CD14-positive monocyte (primary cell): ENCODE measurements around the gene BUB1. TPM values are rescaled to one million over a fixed set of nuclear protein-coding genes. Genes with fewer than 3 reads are reported as not detected.

Experiments used
- DNase-seq, 3 donors: peaks; one replicate each; pipeline ENCODE4 v3.0.0-alpha.2; 2011 to 2022
- H2AFZ ChIP-seq: 2 replicates; pipeline ENCODE4 v1.6.0; 2012; ENCODE audit warnings: mild to moderate bottlenecking, low read depth, low read length, inconsistent platforms; ENCODE audit not compliant: insufficient read depth, poor library complexity, severe bottlenecking
- H3K27ac ChIP-seq, 2 donors: 1 replicate in 1 of 2; 2 replicates in 1 of 2; pipeline ENCODE4 v1.5.1; 2012 to 2013; ENCODE audit warnings: low read length in 2 of 2, control low read depth in 1 of 2, inconsistent platforms in 1 of 2, low read depth in 1 of 2, mild to moderate bottlenecking in 1 of 2
- H3K27me3 ChIP-seq, 2 donors: one replicate each; pipeline versions ENCODE4 v1.6.0 to v1.6.1; 2011 to 2013; ENCODE audit warnings: low read length in 2 of 2; ENCODE audit not compliant: control insufficient read depth in 2 of 2, insufficient read depth in 2 of 2
- H3K36me3 ChIP-seq, 2 donors: replicated peaks in 1 of 2; 1 replicate in 1 of 2; 2 replicates in 1 of 2; pipeline versions ENCODE4 v1.5.1 to v1.6.1; 2012 to 2013; ENCODE audit warnings: low read length in 2 of 2, control low read depth in 1 of 2, inconsistent platforms in 1 of 2, mild to moderate bottlenecking in 1 of 2; ENCODE audit not compliant: insufficient read depth in 2 of 2, control insufficient read depth in 1 of 2
- H3K4me1 ChIP-seq, 2 donors: 1 replicate in 1 of 2; 2 replicates in 1 of 2; pipeline versions ENCODE4 v1.5.1 to v1.6.1; 2012 to 2013; ENCODE audit warnings: low read length in 2 of 2, control low read depth in 1 of 2, inconsistent platforms in 1 of 2, mild to moderate bottlenecking in 1 of 2, moderate library complexity in 1 of 2; ENCODE audit not compliant: insufficient read depth in 2 of 2, control insufficient read depth in 1 of 2
- H3K4me2 ChIP-seq: replicated peaks from 2 replicates; pipeline ENCODE3; 2012; ENCODE audit warnings: low read length, moderate library complexity, mild to moderate bottlenecking; ENCODE audit not compliant: poor library complexity, severe bottlenecking; ENCODE audit errors: extremely low read depth
- H3K4me3 ChIP-seq, 3 experiments: fragments of 200-600 bp in 1 of 3; sonication (generic) in 1 of 3; replicated peaks in 1 of 3; 1 replicate in 2 of 3; 2 replicates in 1 of 3; pipeline ENCODE4 v1.5.1; 2011 to 2013; ENCODE audit warnings: low read length in 3 of 3, mild to moderate bottlenecking in 3 of 3, control low read depth in 2 of 3, low read depth in 2 of 3, inconsistent platforms in 1 of 3, moderate library complexity in 1 of 3
- H3K79me2 ChIP-seq: 2 replicates; pipeline ENCODE4 v1.6.0; 2012; ENCODE audit warnings: mild to moderate bottlenecking, control low read depth, inconsistent platforms, low read length, moderate library complexity; ENCODE audit not compliant: insufficient read depth
- H3K9ac ChIP-seq: 2 replicates; pipeline ENCODE4 v1.6.0; 2017; ENCODE audit warnings: low read length, mild to moderate bottlenecking; ENCODE audit not compliant: insufficient read depth, poor library complexity, severe bottlenecking
- H3K9me3 ChIP-seq, 2 donors: replicated peaks in 1 of 2; 1 replicate in 1 of 2; 2 replicates in 1 of 2; pipeline versions ENCODE4 v1.5.1 to v1.6.1; 2012 to 2013; ENCODE audit warnings: low read length in 2 of 2, control low read depth in 1 of 2; ENCODE audit not compliant: control insufficient read depth in 1 of 2, insufficient read depth in 1 of 2
- H4K20me1 ChIP-seq: 2 replicates; pipeline ENCODE4 v1.6.0; 2012; ENCODE audit warnings: mild to moderate bottlenecking, low read length, control low read depth, moderate library complexity; ENCODE audit not compliant: insufficient read depth
- H3K27ac Mint-ChIP-seq, 7 donors: one replicate each; pipeline ENCODE4 v1.8.0; 2020; ENCODE audit warnings: mild to moderate bottlenecking in 7 of 7, mixed read lengths in 7 of 7, moderate library complexity in 6 of 7, inconsistent platforms in 2 of 7
- H3K27me3 Mint-ChIP-seq, 3 donors: one replicate each; pipeline ENCODE4 v1.8.0; 2021 to 2022; ENCODE audit warnings: low read depth in 3 of 3, mild to moderate bottlenecking in 3 of 3, mixed read lengths in 3 of 3, moderate library complexity in 3 of 3, inconsistent platforms in 1 of 3
- H3K36me3 Mint-ChIP-seq, 2 donors: one replicate each; pipeline ENCODE4 v1.8.0; 2020; ENCODE audit warnings: mixed read lengths in 2 of 2, inconsistent platforms in 1 of 2, mild to moderate bottlenecking in 1 of 2
- H3K4me1 Mint-ChIP-seq: one replicate; pipeline ENCODE4 v1.8.0; 2020; ENCODE audit warnings: mild to moderate bottlenecking, mixed read lengths
- H3K4me3 Mint-ChIP-seq, 2 donors: one replicate each; pipeline ENCODE4 v1.8.0; 2020; ENCODE audit warnings: mild to moderate bottlenecking in 2 of 2, mixed read lengths in 2 of 2, moderate library complexity in 1 of 2
- H3K9me3 Mint-ChIP-seq, 7 donors: one replicate each; pipeline ENCODE4 v1.8.0; 2020 to 2022; ENCODE audit warnings: mixed read lengths in 7 of 7, mild to moderate bottlenecking in 6 of 7, moderate library complexity in 6 of 7, inconsistent platforms in 2 of 7
- WGBS: methylation state at CpG from one replicate; pipeline ENCODE4 v1.1.5; 2013; ENCODE audit warnings: missing lambda C conversion rate; ENCODE audit not compliant: insufficient coverage; 5-methylcytosine and 5-hydroxymethylcytosine counted together
- intact Hi-C, 2 donors: fragments of 100-400 bp; cut with micrococcal nuclease; formaldehyde crosslinking; loops; one replicate each; pipeline versions ENCODE4 v1.15.0 to v1.15.1; 2023
- polyA plus RNA-seq, 3 donors: library from polyadenylated mRNA; depleted of rRNA in 1 of 3; unstranded in 2 of 3; stranded (reverse) in 1 of 3; fragments of 300-500 nt in 2 of 3; fragments of >200 nt in 1 of 3; fragmentation: Illumina TruSeq in 2 of 3; gene quantifications; 1 replicate in 2 of 3; 2 replicates in 1 of 3; pipeline ENCODE4 v1.2.3, GENCODE V29; 2012 to 2021
- TF ChIP-seq, protein P1 (sequence below): fragments of 200-600 bp; IDR thresholded peaks from one replicate; pipeline ENCODE4 v1.8.0; 2022; ENCODE audit warnings: antibody characterized with exemption, mild to moderate bottlenecking

Gene BUB1
- polyA plus RNA-seq, 3 donors, result 0.11 to 0.30 (median 0.24) TPM

- H3K27me3 Mint-ChIP-seq, result peaks cover 0 to 2% (median 0%) of the 10 kb centered on the region in 3 donors
- peaks cover 61 to 87% of the 10 kb centered on the region in 2 donors for H3K36me3 ChIP-seq
- H3K4me1 ChIP-seq, result no peaks in the 10 kb centered on the region
- intact Hi-C loops, result no loop called here
- no peaks in the 10 kb centered on the region for H3K9me3 ChIP-seq
- no peak overlapping the region for H3K27ac ChIP-seq
- no peaks in the 10 kb centered on the region for H3K4me1 Mint-ChIP-seq
- no peaks in the 10 kb centered on the region for H3K9me3 Mint-ChIP-seq
- peaks cover 76 to 92% of the 10 kb centered on the region in 2 donors for H3K36me3 Mint-ChIP-seq
- WGBS, result 94% methylated on average over 2 of the region's 4 CpGs
- H3K27ac Mint-ChIP-seq, result peak overlapping the region in 3 of 7 donors; percentile 30 to 50 (median 35)
- H4K20me1 ChIP-seq, result no peaks in the 10 kb centered on the region
- TF ChIP-seq, protein P1, sequence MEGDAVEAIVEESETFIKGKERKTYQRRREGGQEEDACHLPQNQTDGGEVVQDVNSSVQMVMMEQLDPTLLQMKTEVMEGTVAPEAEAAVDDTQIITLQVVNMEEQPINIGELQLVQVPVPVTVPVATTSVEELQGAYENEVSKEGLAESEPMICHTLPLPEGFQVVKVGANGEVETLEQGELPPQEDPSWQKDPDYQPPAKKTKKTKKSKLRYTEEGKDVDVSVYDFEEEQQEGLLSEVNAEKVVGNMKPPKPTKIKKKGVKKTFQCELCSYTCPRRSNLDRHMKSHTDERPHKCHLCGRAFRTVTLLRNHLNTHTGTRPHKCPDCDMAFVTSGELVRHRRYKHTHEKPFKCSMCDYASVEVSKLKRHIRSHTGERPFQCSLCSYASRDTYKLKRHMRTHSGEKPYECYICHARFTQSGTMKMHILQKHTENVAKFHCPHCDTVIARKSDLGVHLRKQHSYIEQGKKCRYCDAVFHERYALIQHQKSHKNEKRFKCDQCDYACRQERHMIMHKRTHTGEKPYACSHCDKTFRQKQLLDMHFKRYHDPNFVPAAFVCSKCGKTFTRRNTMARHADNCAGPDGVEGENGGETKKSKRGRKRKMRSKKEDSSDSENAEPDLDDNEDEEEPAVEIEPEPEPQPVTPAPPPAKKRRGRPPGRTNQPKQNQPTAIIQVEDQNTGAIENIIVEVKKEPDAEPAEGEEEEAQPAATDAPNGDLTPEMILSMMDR, result no peak
- no peak overlapping the region for H3K9ac ChIP-seq
- H3K4me3 Mint-ChIP-seq, result no peak overlapping the region
- no peak for DNase-seq
- H2AFZ ChIP-seq, result no peak overlapping the region
- H3K4me2 ChIP-seq, result no peak overlapping the region
- peaks cover 1% of the 10 kb centered on the region for H3K79me2 ChIP-seq
- no peaks in the 10 kb centered on the region for H3K27me3 ChIP-seq
- H3K4me3 ChIP-seq, result no peak overlapping the region
Observed at GRCh38 chr2:110638952-110639695, 38.7 kb downstream of the BUB1 start.

DNA sequence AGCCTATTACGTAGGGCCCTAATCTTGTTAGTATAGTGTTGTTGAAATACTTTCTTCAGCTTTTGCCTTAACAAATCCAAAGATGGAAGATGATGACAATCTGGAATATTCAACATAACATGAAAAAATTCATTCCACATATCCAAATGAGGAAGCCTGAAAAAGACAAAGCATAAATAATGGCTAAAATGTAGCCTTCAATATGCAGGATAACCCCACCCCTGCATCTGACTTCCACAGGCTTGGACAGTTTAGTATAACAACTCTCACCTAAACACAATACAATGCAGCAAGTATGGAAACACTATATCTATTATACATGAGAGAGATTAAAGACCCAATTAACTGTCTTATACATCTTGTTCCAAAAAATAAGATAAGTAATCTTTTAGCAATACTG is 39.9 kb downstream of the BUB1 start:
- no peak overlapping the region for H3K27ac Mint-ChIP-seq
- no peak overlapping the region for H3K4me3 ChIP-seq
- no peaks in the 10 kb centered on the region for H3K9me3 Mint-ChIP-seq
- no peaks in the 10 kb centered on the region for H3K27me3 ChIP-seq
- no peaks in the 10 kb centered on the region for H3K4me1 Mint-ChIP-seq
- H3K79me2 ChIP-seq, result no peaks in the 10 kb centered on the region
- no peak overlapping the region for H3K4me2 ChIP-seq
- H3K27me3 Mint-ChIP-seq, result peaks cover 0 to 2% (median 0%) of the 10 kb centered on the region in 3 donors
- DNase-seq, result no peak
- no peak overlapping the region for H3K9ac ChIP-seq
- TF ChIP-seq, protein P1, result no peak
- no peak overlapping the region for H2AFZ ChIP-seq
- H3K4me1 ChIP-seq, result no peaks in the 10 kb centered on the region
- peaks cover 75 to 87% of the 10 kb centered on the region in 2 donors for H3K36me3 Mint-ChIP-seq
- peaks cover 55 to 77% of the 10 kb centered on the region in 2 donors for H3K36me3 ChIP-seq
- intact Hi-C loops, result no loop called here
- no peak overlapping the region for H3K27ac ChIP-seq
- no peaks in the 10 kb centered on the region for H3K9me3 ChIP-seq
- no peaks in the 10 kb centered on the region for H4K20me1 ChIP-seq
- no peak overlapping the region for H3K4me3 Mint-ChIP-seq
- WGBS, result no CpG with 5 or more reads among the region's 1 CpG
